ENCODE data around the gene CCL22.

The CCL22 gene

GRCh38 chr16:57355898-57356414 lies 2.6 kb upstream of the CCL22 start:
- no peaks in the 10 kb centered on the region for H3K79me2 ChIP-seq (ENCODE audit: insufficient read depth, low read length)
- H3K4me2 ChIP-seq (ENCODE audit: insufficient read depth, low read length), result no peak overlapping the region
- peaks cover 5% of the 10 kb centered on the region for H3K27me3 ChIP-seq (ENCODE audit: insufficient read depth, low read length, poor library complexity)
- ATAC-seq (ENCODE audit: insufficient read depth, low read depth), result no peak
- no peaks in the 10 kb centered on the region for H4K20me1 ChIP-seq (ENCODE audit: insufficient read depth, low read length)
- TF ChIP-seq CTCF (IDR thresholded peaks at IDR 0.05; ENCODE audit: borderline replicate concordance, extremely low read depth, low read length, poor library complexity, severe bottlenecking), result no peak
- no peak for TF ChIP-seq EZH2 (IDR thresholded peaks at IDR 0.05; ENCODE audit: borderline replicate concordance, low read depth, low read length, severe bottlenecking)
- H3K27ac ChIP-seq (ENCODE audit: low read length), result no peak overlapping the region
- no peaks in the 10 kb centered on the region for H3K4me1 ChIP-seq (ENCODE audit: insufficient read depth, low read length)
- no peak overlapping the region for H3K9ac ChIP-seq (ENCODE audit: low read depth, low read length)
- no peak for DNase-seq
- no peaks in the 10 kb centered on the region for H3K36me3 ChIP-seq (ENCODE audit: insufficient read depth, low read length)
- H2AFZ ChIP-seq (ENCODE audit: low read depth, low read length), result no peak overlapping the region
- H3K9me3 ChIP-seq (ENCODE audit: insufficient read depth, low read length, severe bottlenecking), result no peaks in the 10 kb centered on the region
- no peak overlapping the region for H3K4me3 ChIP-seq (ENCODE audit: low read depth in 1 of 2, low read length in 2 of 2)

- Histone ChIP-seq H3K79me2 (ENCODE audit: insufficient read depth, low read length) (no peaks in the 10 kb centered on the region), H3K27ac (ENCODE audit: low read length) (no peak overlapping the region), H3K4me1 (ENCODE audit: insufficient read depth, low read length) (no peaks in the 10 kb centered on the region), H3K9me3 (ENCODE audit: insufficient read depth, low read length, severe bottlenecking) (no peaks in the 10 kb centered on the region), H3K4me2 (ENCODE audit: insufficient read depth, low read length) (no peak overlapping the region), H3K36me3 (ENCODE audit: insufficient read depth, low read length) (no peaks in the 10 kb centered on the region), H3K9ac (ENCODE audit: low read depth, low read length) (no peak overlapping the region), H3K4me3 (ENCODE audit: low read depth in 1 of 2, low read length in 2 of 2) (no peak overlapping the region), H2AFZ (ENCODE audit: low read depth, low read length) (no peak overlapping the region), H4K20me1 (ENCODE audit: insufficient read depth, low read length) (no peaks in the 10 kb centered on the region), H3K27me3 (ENCODE audit: insufficient read depth, low read length, poor library complexity) (peaks cover 9% of the 10 kb centered on the region)
- DNase-seq (no peak), ATAC-seq (ENCODE audit: insufficient read depth, low read depth) (no peak)
- TF ChIP-seq CTCF (IDR thresholded peaks at IDR 0.05; ENCODE audit: borderline replicate concordance, extremely low read depth, low read length, poor library complexity, severe bottlenecking), result no peak
- TF ChIP-seq EZH2 (IDR thresholded peaks at IDR 0.05; ENCODE audit: borderline replicate concordance, low read depth, low read length, severe bottlenecking), result no peak
Measured at GRCh38 chr16:57356547-57356946, 2.0 kb upstream of the CCL22 start.

GRCh38 chr16:57357330-57358085 lies 1.1 kb upstream of the CCL22 start:
- DNase-seq (no peak), ATAC-seq (ENCODE audit: insufficient read depth, low read depth) (no peak)
- no peak overlapping the region for H2AFZ ChIP-seq (ENCODE audit: low read depth, low read length)
- H3K4me1 ChIP-seq (ENCODE audit: insufficient read depth, low read length), result no peaks in the 10 kb centered on the region
- H3K36me3 ChIP-seq (ENCODE audit: insufficient read depth, low read length), result no peaks in the 10 kb centered on the region
- no peaks in the 10 kb centered on the region for H4K20me1 ChIP-seq (ENCODE audit: insufficient read depth, low read length)
- peaks cover 9% of the 10 kb centered on the region for H3K27me3 ChIP-seq (ENCODE audit: insufficient read depth, low read length, poor library complexity)
- H3K79me2 ChIP-seq (ENCODE audit: insufficient read depth, low read length), result no peaks in the 10 kb centered on the region
- no peaks in the 10 kb centered on the region for H3K9me3 ChIP-seq (ENCODE audit: insufficient read depth, low read length, severe bottlenecking)
- H3K4me3 ChIP-seq (ENCODE audit: low read depth in 1 of 2, low read length in 2 of 2), result no peak overlapping the region
- H3K4me2 ChIP-seq (ENCODE audit: insufficient read depth, low read length), result no peak overlapping the region
- H3K27ac ChIP-seq (ENCODE audit: low read length), result no peak overlapping the region
- TF ChIP-seq CTCF (IDR thresholded peaks at IDR 0.05; ENCODE audit: borderline replicate concordance, extremely low read depth, low read length, poor library complexity, severe bottlenecking) (no peak), EZH2 (IDR thresholded peaks at IDR 0.05; ENCODE audit: borderline replicate concordance, low read depth, low read length, severe bottlenecking) (no peak)
- H3K9ac ChIP-seq (ENCODE audit: low read depth, low read length), result no peak overlapping the region
